SK-N-SH treated with all-trans-retinoic acid at 6 μM for 48 hours (cell line): ENCODE data around the gene IRS1.

Experiments
- CSDC2 ChIP-seq: fragments of 250-450 bp; sonication (Bioruptor Pico); IDR thresholded peaks from 2 replicates; pipeline ENCODE4 v1.5.0; 2020; ENCODE audit warnings: mild to moderate bottlenecking, moderate library complexity
- CSRNP3 ChIP-seq: fragments of 250-450 bp; sonication (Bioruptor Pico); IDR thresholded peaks from 2 replicates; pipeline ENCODE4 v1.5.1; 2021; ENCODE audit warnings: mild to moderate bottlenecking, moderate library complexity
- ISL1 ChIP-seq: fragments of 250-450 bp; sonication (Bioruptor Pico); IDR thresholded peaks from 2 replicates; pipeline ENCODE4 v2.1.2; 2022; ENCODE audit warnings: mild to moderate bottlenecking, moderate library complexity
- ZC3H10 ChIP-seq: fragments of 250-450 bp; sonication (Bioruptor Pico); IDR thresholded peaks from 2 replicates; pipeline ENCODE4 v1.5.1; 2021; ENCODE audit warnings: mild to moderate bottlenecking, moderate library complexity
- TF ChIP-seq, protein P1 (sequence below): fragments of 250-450 bp; sonication (Bioruptor Pico); IDR thresholded peaks from 2 replicates; pipeline ENCODE4 v1.5.1; 2020; ENCODE audit warnings: low read depth, mild to moderate bottlenecking, moderate library complexity

- TF ChIP-seq CSDC2 (CRISPR knock-in tag) (no peak), CSRNP3 (CRISPR knock-in tag) (no peak), ISL1 (CRISPR knock-in tag) (no peak), ZC3H10 (CRISPR knock-in tag) (no peak)
- TF ChIP-seq, protein P1, sequence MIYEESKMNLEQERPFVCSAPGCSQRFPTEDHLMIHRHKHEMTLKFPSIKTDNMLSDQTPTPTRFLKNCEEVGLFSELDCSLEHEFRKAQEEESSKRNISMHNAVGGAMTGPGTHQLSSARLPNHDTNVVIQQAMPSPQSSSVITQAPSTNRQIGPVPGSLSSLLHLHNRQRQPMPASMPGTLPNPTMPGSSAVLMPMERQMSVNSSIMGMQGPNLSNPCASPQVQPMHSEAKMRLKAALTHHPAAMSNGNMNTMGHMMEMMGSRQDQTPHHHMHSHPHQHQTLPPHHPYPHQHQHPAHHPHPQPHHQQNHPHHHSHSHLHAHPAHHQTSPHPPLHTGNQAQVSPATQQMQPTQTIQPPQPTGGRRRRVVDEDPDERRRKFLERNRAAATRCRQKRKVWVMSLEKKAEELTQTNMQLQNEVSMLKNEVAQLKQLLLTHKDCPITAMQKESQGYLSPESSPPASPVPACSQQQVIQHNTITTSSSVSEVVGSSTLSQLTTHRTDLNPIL (CRISPR knock-in tag): no peak
Measured at GRCh38 chr2:226705133-226705886, 94.3 kb downstream of the IRS1 start.
